ENCODE results near the gene MCCC1. TPM values are rescaled to one million over a fixed set of nuclear protein-coding genes. Genes with fewer than 3 reads are reported as not detected.
"Not testable (repeated sequence)": the region's sequence is repeated elsewhere in the genome, so short reads cannot be mapped to it uniquely, and the experiment has no call there.

MCCC1 gene
- total RNA-seq, 2 experiments from 2014 or later, result 31.2 to 38.0 TPM

- DNase-seq (no peak), ATAC-seq (ENCODE audit: low read depth) (no peak)
- H3K9me3 Mint-ChIP-seq, result peaks cover 1% of the 10 kb centered on the region
- H3K36me3 Mint-ChIP-seq, result no peaks in the 10 kb centered on the region
- POLR2A ChIA-PET, result interaction anchor here (0.6 kb wide), 1 partner anchor 154 kb away, joined by 3 read pairs; no protein-coding TSS in a partner anchor
- H3K27me3 Mint-ChIP-seq, result peaks cover 4% of the 10 kb centered on the region
- H3K4me3 Mint-ChIP-seq, result peak overlapping the region; percentile 80
- peaks cover 3% of the 10 kb centered on the region for H3K4me1 Mint-ChIP-seq
- no peak overlapping the region for H3K27ac Mint-ChIP-seq
Measured at GRCh38 chr3:183117056-183117455, 17.8 kb upstream of the MCCC1 start.

GRCh38 chr3:183116025-183116614 is 16.8 kb upstream of the MCCC1 start:
- Mint-ChIP-seq H3K9me3 (peaks cover 1% of the 10 kb centered on the region), H3K4me3 (peak overlapping the region; percentile 80), H3K36me3 (no peaks in the 10 kb centered on the region), H3K27ac (no peak overlapping the region), H3K27me3 (peaks cover 4% of the 10 kb centered on the region), H3K4me1 (peaks cover 3% of the 10 kb centered on the region)
- POLR2A ChIA-PET, result interaction anchor here (0.6 kb wide), 1 partner anchor 153 kb away, joined by 3 read pairs; no protein-coding TSS in a partner anchor
- ATAC-seq (ENCODE audit: low read depth) (peak; percentile 91), DNase-seq (peak; percentile 69)

GRCh38 chr3:183114384-183115178 is 15.3 kb upstream of the MCCC1 start:
- Mint-ChIP-seq H3K4me1 (peaks cover 3% of the 10 kb centered on the region), H3K27me3 (peaks cover 4% of the 10 kb centered on the region), H3K27ac (no peak overlapping the region), H3K9me3 (peaks cover 1% of the 10 kb centered on the region), H3K4me3 (no peak overlapping the region), H3K36me3 (peaks cover 1% of the 10 kb centered on the region)
- no peak for DNase-seq
- POLR2A ChIA-PET, result no interaction called here
- ATAC-seq (ENCODE audit: low read depth), result no peak

- not testable (repeated sequence) for H3K9me3 Mint-ChIP-seq; DNase-seq; H3K27ac Mint-ChIP-seq; H3K27me3 Mint-ChIP-seq; H3K4me1 Mint-ChIP-seq; H3K36me3 Mint-ChIP-seq; H3K4me3 Mint-ChIP-seq; ATAC-seq (ENCODE audit: low read depth)
- POLR2A ChIA-PET, result interaction anchor here (0.7 kb wide), 1 partner anchor 162 kb away, joined by 4 read pairs; no protein-coding TSS in a partner anchor
Measured at GRCh38 chr3:183109847-183110246, 10.6 kb upstream of the MCCC1 start.

GRCh38 chr3:183108470-183108869 is 9.2 kb upstream of the MCCC1 start:
- POLR2A ChIA-PET, result no interaction called here
- Mint-ChIP-seq H3K9me3 (peaks cover 1% of the 10 kb centered on the region), H3K4me3 (no peak overlapping the region), H3K27ac (no peak overlapping the region), H3K27me3 (peaks cover 2% of the 10 kb centered on the region), H3K36me3 (peaks cover 1% of the 10 kb centered on the region), H3K4me1 (peaks cover 2% of the 10 kb centered on the region)
- ATAC-seq (ENCODE audit: low read depth) (no peak), DNase-seq (no peak)

GRCh38 chr3:183108001-183108449 is 8.7 kb upstream of the MCCC1 start:
- ATAC-seq (ENCODE audit: low read depth) (no peak), DNase-seq (no peak)
- peaks cover 2% of the 10 kb centered on the region for H3K27me3 Mint-ChIP-seq
- H3K9me3 Mint-ChIP-seq, result peaks cover 1% of the 10 kb centered on the region
- POLR2A ChIA-PET, result no interaction called here
- H3K36me3 Mint-ChIP-seq, result peaks cover 1% of the 10 kb centered on the region
- peaks cover 2% of the 10 kb centered on the region for H3K4me1 Mint-ChIP-seq
- no peak overlapping the region for H3K27ac Mint-ChIP-seq
- H3K4me3 Mint-ChIP-seq, result no peak overlapping the region

GRCh38 chr3:183107372-183107771 is 8.1 kb upstream of the MCCC1 start:
- H3K9me3 Mint-ChIP-seq; H3K4me1 Mint-ChIP-seq; ATAC-seq (ENCODE audit: low read depth); H3K36me3 Mint-ChIP-seq; H3K27ac Mint-ChIP-seq; H3K27me3 Mint-ChIP-seq; DNase-seq; POLR2A ChIA-PET; H3K4me3 Mint-ChIP-seq: not testable (repeated sequence)

- Mint-ChIP-seq H3K27ac (no peak overlapping the region), H3K36me3 (peaks cover 1% of the 10 kb centered on the region), H3K27me3 (peaks cover 2% of the 10 kb centered on the region), H3K4me1 (peaks cover 5% of the 10 kb centered on the region), H3K4me3 (no peak overlapping the region), H3K9me3 (no peaks in the 10 kb centered on the region)
- POLR2A ChIA-PET, result no interaction called here
- ATAC-seq (ENCODE audit: low read depth), result no peak
- no peak for DNase-seq
Measured at GRCh38 chr3:183106635-183107034, 7.3 kb upstream of the MCCC1 start.

- POLR2A ChIA-PET; H3K27me3 Mint-ChIP-seq; H3K27ac Mint-ChIP-seq; H3K9me3 Mint-ChIP-seq; H3K36me3 Mint-ChIP-seq; ATAC-seq (ENCODE audit: low read depth); DNase-seq; H3K4me3 Mint-ChIP-seq: not testable (repeated sequence)
- peaks cover 10% of the 10 kb centered on the region for H3K4me1 Mint-ChIP-seq
Measured at GRCh38 chr3:183103950-183104349, 4.7 kb upstream of the MCCC1 start.

GRCh38 chr3:183101040-183101439 is 1.7 kb upstream of the MCCC1 start:
- H3K9me3 Mint-ChIP-seq; POLR2A ChIA-PET; ATAC-seq (ENCODE audit: low read depth); DNase-seq; H3K27me3 Mint-ChIP-seq; H3K27ac Mint-ChIP-seq; H3K4me3 Mint-ChIP-seq: not testable (repeated sequence)
- Mint-ChIP-seq H3K4me1 (peaks cover 23% of the 10 kb centered on the region), H3K36me3 (peaks cover 13% of the 10 kb centered on the region)

GRCh38 chr3:183100376-183100775 is 1.1 kb upstream of the MCCC1 start:
- no peaks in the 10 kb centered on the region for H3K9me3 Mint-ChIP-seq
- peaks cover under 1% of the 10 kb centered on the region for H3K27me3 Mint-ChIP-seq
- POLR2A ChIA-PET, result interaction anchor here (1.0 to 2.4 kb wide), 3 partner anchors 121 to 328 kb away, joined by 4 to 8 read pairs (median 4); partner anchors contain the start of gene MCF2L2
- ATAC-seq (ENCODE audit: low read depth) (no peak), DNase-seq (no peak)
- H3K36me3 Mint-ChIP-seq, result peaks cover 17% of the 10 kb centered on the region
- peaks cover 26% of the 10 kb centered on the region for H3K4me1 Mint-ChIP-seq
- peak overlapping the region; percentile 32 for H3K4me3 Mint-ChIP-seq
- H3K27ac Mint-ChIP-seq, result peak overlapping the region; percentile 93

- ATAC-seq (ENCODE audit: low read depth) (no peak), DNase-seq (no peak)
- Mint-ChIP-seq H3K4me1 (peaks cover 27% of the 10 kb centered on the region), H3K27ac (peak overlapping the region; percentile 93), H3K9me3 (no peaks in the 10 kb centered on the region), H3K36me3 (peaks cover 17% of the 10 kb centered on the region), H3K27me3 (no peaks in the 10 kb centered on the region), H3K4me3 (peak overlapping the region; percentile 97)
- POLR2A ChIA-PET, result interaction anchor here (1.0 to 2.4 kb wide), 5 partner anchors 62 to 328 kb away, joined by 3 to 8 read pairs (median 4); partner anchors contain the start of gene MCF2L2
Measured at GRCh38 chr3:183099838-183100204, 525 bp upstream of the MCCC1 start.

GRCh38 chr3:183098536-183099025 is 715 bp downstream of the MCCC1 start:
- H3K27ac Mint-ChIP-seq, result peak overlapping the region; percentile 93
- POLR2A ChIA-PET, result interaction anchor here (0.6 to 2.4 kb wide), 4 partner anchors 63 to 236 kb away, joined by 3 to 8 read pairs (median 6); no protein-coding TSS in a partner anchor
- no peak for ATAC-seq (ENCODE audit: low read depth)
- no peaks in the 10 kb centered on the region for H3K27me3 Mint-ChIP-seq
- no peaks in the 10 kb centered on the region for H3K9me3 Mint-ChIP-seq
- peaks cover 29% of the 10 kb centered on the region for H3K4me1 Mint-ChIP-seq
- peak overlapping the region; percentile 97 for H3K4me3 Mint-ChIP-seq
- no peak for DNase-seq
- H3K36me3 Mint-ChIP-seq, result peaks cover 17% of the 10 kb centered on the region
